Measurements from ENCODE around the gene CTDP1.

CTDP1 gene

DNA sequence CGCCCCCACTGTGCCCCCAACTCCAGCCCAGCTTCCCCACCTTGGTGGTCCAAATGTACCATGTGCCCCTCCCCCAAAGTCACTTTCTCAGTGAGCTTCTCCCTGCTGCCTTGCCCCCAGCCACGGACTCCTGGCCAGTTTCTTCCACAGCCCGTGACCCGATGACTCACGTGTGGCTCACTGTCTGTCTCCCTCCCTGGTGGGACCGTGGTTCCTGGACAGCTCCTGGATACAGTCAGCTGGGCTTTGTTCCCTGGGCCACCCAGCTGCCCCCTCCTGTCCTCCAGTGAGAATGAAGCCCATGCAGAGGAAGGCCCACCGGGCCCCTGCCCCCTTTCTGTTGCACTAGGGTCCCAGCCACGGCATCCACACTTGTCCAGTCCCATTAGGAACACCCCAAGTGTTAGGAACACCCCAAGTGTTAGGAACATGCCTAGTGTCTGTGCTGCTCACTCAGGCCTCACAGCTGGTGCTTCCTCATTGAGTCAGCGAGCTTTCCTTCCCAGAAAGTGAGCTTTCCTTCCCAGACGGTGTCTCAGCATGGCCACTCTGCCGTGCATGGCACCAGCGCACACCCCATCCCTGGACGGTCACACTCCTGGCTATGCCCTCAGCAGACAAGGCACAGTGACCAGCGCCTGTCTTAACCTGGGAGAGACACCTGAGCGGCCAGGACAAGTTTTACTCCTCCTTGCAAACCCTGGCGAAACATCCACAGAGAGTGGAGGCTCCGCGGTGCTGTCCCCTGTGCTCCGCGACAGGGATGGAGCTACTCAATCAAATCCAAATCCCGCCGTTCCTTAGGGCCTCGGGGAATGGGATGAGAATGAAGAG, 44.8 kb upstream of the CTDP1 start:
- no peak for DNase-seq (ENCODE audit: low read depth)
- H3K4me3 ChIP-seq (ENCODE audit: control insufficient read depth, low read depth, low read length) = no peak overlapping the region
- TF ChIP-seq, protein P1, sequence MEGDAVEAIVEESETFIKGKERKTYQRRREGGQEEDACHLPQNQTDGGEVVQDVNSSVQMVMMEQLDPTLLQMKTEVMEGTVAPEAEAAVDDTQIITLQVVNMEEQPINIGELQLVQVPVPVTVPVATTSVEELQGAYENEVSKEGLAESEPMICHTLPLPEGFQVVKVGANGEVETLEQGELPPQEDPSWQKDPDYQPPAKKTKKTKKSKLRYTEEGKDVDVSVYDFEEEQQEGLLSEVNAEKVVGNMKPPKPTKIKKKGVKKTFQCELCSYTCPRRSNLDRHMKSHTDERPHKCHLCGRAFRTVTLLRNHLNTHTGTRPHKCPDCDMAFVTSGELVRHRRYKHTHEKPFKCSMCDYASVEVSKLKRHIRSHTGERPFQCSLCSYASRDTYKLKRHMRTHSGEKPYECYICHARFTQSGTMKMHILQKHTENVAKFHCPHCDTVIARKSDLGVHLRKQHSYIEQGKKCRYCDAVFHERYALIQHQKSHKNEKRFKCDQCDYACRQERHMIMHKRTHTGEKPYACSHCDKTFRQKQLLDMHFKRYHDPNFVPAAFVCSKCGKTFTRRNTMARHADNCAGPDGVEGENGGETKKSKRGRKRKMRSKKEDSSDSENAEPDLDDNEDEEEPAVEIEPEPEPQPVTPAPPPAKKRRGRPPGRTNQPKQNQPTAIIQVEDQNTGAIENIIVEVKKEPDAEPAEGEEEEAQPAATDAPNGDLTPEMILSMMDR (IDR thresholded peaks at IDR 0.05; ENCODE audit: control insufficient read depth, insufficient read depth, low read depth, low read length, missing control alignments) = no peak

DNA sequence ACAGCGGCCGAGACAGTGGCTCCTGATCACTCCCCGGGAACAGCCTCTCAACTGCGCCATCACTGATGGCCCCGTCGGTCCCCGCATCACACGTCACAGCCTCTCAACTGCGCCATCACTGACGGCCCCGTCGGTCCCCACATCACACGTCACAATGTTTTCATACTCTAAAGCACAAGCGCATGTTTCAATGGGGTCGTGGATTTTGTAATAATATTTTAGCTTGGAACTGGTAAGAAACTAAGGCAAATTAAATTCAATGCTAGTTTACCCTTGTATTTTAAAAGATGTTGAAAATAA, 44.2 kb upstream of the CTDP1 start:
- no peak for DNase-seq (ENCODE audit: low read depth)
- no peak overlapping the region for H3K4me3 ChIP-seq (ENCODE audit: control insufficient read depth, low read depth, low read length)
- TF ChIP-seq, protein P1 (IDR thresholded peaks at IDR 0.05; ENCODE audit: control insufficient read depth, insufficient read depth, low read depth, low read length, missing control alignments) = no peak

DNA sequence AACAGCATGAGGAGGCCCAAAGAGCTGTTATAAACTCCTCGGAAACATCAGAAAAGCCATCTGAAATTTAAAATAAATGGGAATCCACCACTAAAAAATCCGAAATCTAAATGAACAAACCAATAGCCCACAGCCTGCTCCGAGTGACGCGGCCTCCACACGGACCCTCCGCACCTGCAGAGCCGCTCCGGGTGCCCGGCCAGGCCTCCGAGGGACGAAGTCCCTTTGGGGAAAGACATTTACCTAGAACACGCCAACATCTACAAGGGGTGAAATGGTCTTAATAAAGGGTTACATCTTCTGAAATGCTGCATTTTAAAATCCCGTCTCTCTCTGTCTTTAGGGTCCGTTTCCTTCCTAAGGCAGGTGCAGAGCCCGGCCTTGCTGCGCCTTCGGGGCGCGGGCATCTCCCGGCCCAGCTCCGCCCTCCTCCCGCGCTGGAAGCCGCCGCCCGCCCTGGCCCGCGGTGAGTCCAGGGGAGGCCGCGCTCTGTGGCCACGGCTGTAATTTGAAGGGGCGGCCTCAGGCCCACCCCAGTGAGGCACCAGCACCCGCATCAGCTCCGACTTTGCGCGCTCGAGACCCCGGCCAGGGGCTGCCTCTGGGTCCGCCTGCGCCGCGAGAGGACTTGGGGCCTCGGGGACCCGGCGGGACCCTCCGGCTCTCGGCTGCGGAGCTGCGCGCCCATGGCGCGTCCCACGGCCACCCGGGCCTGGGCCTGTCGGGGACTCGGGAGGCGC, 42.3 kb upstream of the CTDP1 start:
- H3K4me3 ChIP-seq (ENCODE audit: control insufficient read depth, low read depth, low read length) = no peak overlapping the region
- no peak for DNase-seq (ENCODE audit: low read depth)
- TF ChIP-seq, protein P1 (IDR thresholded peaks at IDR 0.05; ENCODE audit: control insufficient read depth, insufficient read depth, low read depth, low read length, missing control alignments) = no peak

DNA sequence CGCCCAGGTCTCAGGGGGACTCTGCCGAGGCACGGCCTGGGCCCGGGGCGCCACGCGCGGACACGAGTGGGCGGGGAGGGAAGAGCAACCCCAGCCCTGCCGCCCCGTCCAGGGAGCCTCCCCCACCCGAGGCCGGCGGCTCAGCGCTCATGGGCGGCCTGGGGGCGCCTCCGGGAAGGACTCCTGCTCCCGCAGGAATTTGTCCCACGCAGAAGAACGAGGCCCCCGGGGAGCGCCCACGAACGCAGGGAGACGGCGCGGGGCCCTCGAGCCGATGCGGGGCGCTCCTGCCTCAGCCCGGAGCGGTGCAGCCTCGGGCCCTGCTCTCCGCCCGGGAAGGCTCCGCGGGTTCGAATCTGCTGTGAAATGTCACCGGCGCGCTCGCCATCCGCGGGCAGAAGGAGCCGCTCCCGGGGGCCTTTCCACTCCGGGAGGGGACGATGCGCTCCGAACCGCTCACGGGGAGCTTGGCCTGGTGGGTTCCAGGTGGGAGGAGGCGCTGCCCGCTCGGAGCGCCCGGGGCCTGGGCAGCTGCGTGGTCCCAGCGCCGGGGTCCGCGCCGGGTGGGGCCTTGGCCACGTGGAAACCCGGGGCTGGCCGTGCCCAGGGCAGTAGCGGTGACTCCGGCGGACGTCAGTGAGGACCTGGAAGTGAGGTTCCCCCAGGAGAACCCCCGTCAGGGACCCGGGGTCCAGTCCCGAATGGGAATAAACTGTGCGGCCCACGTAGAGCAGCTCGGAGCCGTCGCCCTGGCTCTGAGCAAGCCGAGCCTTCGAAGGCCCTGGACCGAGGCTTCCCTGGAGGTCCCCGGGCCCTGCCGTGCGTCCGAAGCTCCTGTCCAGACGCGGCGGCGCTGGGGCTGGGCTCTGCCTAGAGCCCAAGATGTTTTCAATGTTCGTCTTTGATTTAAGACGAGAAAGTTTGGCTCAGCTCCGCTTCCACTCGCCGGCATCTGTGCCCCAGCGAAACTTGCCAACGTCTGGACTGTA, 41.4 kb upstream of the CTDP1 start:
- no peak overlapping the region for H3K4me3 ChIP-seq (ENCODE audit: control insufficient read depth, low read depth, low read length)
- no peak for DNase-seq (ENCODE audit: low read depth)
- TF ChIP-seq, protein P1 (IDR thresholded peaks at IDR 0.05; ENCODE audit: control insufficient read depth, insufficient read depth, low read depth, low read length, missing control alignments) = no peak

DNA sequence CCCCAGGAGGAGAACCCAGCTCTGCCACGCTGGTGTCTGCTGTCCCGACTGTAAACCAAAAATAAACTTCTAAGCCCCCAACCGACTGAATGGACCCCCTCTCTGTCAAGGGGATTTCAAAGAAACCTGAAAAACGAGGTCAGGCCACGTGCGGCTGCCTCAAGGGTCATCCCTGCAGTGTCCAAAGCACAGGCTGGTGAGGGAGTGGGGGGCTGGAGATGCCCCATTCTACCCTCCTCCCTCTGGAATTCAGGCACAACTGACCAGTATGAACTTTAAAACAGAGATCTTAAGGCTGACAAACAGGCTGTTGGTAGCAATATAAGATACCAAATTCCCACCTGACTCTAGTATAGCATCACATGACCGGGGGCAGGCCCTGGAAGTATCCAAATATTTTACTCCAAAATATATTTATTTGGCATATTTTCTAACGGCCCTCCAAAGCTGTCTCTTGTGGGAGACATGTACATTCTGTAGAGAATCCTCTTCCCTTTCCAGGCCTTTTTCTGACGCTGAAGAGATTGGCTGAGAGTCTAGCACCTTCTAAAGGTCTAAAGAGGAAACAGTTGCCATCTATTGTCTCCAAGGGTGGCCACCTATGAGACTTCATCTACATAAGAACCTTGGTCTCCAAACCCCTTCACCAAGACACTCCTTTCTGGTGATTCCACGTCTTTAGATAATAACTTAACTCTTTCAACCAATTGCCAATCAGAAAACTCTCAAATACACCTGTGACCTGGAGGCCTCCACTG, 40.4 kb upstream of the CTDP1 start:
- H3K4me3 ChIP-seq (ENCODE audit: control insufficient read depth, low read depth, low read length) = no peak overlapping the region
- no peak for DNase-seq (ENCODE audit: low read depth)
- TF ChIP-seq, protein P1 (IDR thresholded peaks at IDR 0.05; ENCODE audit: control insufficient read depth, insufficient read depth, low read depth, low read length, missing control alignments) = no peak

Data from AG09309 (cell line).